Adipocyte (in vitro differentiated cells): Measurements from ENCODE around the gene TNFAIP2.
A peak's percentile ranks its signal among the peaks of the same experiment; 100 is the strongest.
"Not testable (repeated sequence)": the region's sequence is repeated elsewhere in the genome, so short reads cannot be mapped to it uniquely, and the experiment has no call there.

Source experiments
- DNase-seq: peaks from one replicate; pipeline ENCODE4 v3.0.0-alpha.2; 2015; ENCODE audit warnings: low read depth
- H3K27me3 ChIP-seq: replicated peaks from 2 replicates; pipeline ENCODE4 v1.7.0; 2013; ENCODE audit warnings: mild to moderate bottlenecking, low read length, moderate library complexity; ENCODE audit not compliant: control insufficient read depth, insufficient read depth
- H3K36me3 ChIP-seq: 2 replicates; pipeline ENCODE4 v1.7.0; 2013; ENCODE audit warnings: low read length, mild to moderate bottlenecking, moderate library complexity; ENCODE audit not compliant: control insufficient read depth, insufficient read depth, severe bottlenecking
- H3K4me1 ChIP-seq: 2 replicates; pipeline ENCODE4 v1.7.0; 2013; ENCODE audit warnings: mild to moderate bottlenecking, low read length, moderate library complexity; ENCODE audit not compliant: control insufficient read depth, insufficient read depth
- H3K4me3 ChIP-seq: 2 replicates; pipeline ENCODE4 v1.7.0; 2013; ENCODE audit warnings: mild to moderate bottlenecking, low read length, moderate library complexity
- H3K9ac ChIP-seq: 2 replicates; pipeline ENCODE4 v1.7.0; 2013; ENCODE audit warnings: mild to moderate bottlenecking, low read length, moderate library complexity
- H3K9me3 ChIP-seq: 2 replicates; pipeline ENCODE4 v1.7.0; 2013; ENCODE audit warnings: mild to moderate bottlenecking, low read length, moderate library complexity; ENCODE audit not compliant: control insufficient read depth

TNFAIP2 gene

GRCh38 chr14:103157969-103158368 lies 34.7 kb downstream of the TNFAIP2 start:
- Histone ChIP-seq H3K36me3 (no peaks in the 10 kb centered on the region), H3K4me1 (peaks cover 25% of the 10 kb centered on the region), H3K4me3 (no peak overlapping the region), H3K9ac (no peak overlapping the region), H3K9me3 (no peaks in the 10 kb centered on the region), H3K27me3 (no peaks in the 10 kb centered on the region)
- DNase-seq = no peak

DNA sequence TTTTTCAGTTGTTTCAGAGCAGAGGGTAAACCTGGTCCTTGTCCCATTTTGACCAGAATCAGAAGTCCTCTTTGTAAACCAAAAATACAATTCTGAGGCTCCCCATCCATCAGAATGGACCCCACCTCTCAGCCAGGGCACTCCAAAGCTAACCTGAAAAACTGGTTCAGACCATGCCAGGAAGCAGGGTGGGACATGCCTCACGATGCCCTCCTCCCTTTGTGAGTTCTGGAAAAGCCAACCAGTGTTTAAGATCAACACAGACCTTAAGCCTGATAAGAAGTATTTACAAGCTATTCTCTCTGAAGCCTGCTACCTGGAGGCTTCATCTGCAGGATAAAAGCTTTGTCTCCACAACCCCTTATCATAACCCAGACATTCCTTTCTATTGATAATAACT lies 35.4 kb downstream of the TNFAIP2 start:
- Histone ChIP-seq H3K36me3 (no peaks in the 10 kb centered on the region), H3K4me1 (peaks cover 25% of the 10 kb centered on the region), H3K9me3 (no peaks in the 10 kb centered on the region), H3K4me3 (no peak overlapping the region), H3K9ac (no peak overlapping the region), H3K27me3 (no peaks in the 10 kb centered on the region)
- DNase-seq = no peak

- Histone ChIP-seq H3K36me3 (no peaks in the 10 kb centered on the region), H3K9me3 (no peaks in the 10 kb centered on the region), H3K4me1 (peaks cover 15% of the 10 kb centered on the region), H3K9ac (no peak overlapping the region), H3K4me3 (no peak overlapping the region), H3K27me3 (peaks cover 7% of the 10 kb centered on the region)
- DNase-seq = no peak
Measured at GRCh38 chr14:103160321-103161053, 37.2 kb downstream of the TNFAIP2 start.

DNA sequence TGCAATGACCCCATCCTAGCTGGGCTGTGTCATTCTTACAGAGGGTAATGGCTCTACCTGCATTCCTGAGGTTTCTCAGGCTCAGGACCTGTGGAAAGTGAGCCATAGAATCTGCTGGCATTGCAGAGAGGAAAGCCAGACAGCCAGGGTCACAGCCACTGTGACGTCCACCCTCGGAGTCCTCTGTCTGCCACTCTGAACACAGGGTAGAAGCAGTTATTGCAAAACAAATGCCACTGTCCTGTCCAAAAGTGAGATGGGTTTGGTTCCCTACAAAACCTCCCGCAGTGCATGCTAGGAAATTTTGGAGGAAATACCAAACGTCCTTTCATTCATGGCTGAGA lies 37.8 kb downstream of the TNFAIP2 start:
- Histone ChIP-seq H3K9me3 (no peaks in the 10 kb centered on the region), H3K4me1 (peaks cover 11% of the 10 kb centered on the region), H3K36me3 (no peaks in the 10 kb centered on the region), H3K9ac (no peak overlapping the region), H3K27me3 (peaks cover 12% of the 10 kb centered on the region), H3K4me3 (no peak overlapping the region)
- peak; percentile 11 for DNase-seq

DNA sequence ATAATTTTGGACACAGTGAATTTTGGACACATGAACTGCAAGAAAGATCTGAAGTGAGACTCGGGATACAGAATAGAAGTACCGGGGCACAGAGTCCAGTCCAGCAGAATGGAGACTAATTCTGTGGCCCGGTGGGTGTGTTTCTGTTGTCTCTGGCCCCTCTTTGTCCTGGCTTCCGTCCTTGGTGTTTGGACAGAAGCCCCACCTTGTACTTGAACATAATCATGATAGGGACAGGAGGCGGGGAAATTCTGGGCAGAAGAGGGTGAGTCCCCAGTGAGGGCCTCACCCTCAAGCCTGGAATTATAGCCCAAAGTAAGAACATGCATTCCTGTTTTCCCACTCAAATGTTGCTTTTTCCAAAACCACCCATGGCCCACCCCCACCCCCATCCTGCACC lies 39.9 kb downstream of the TNFAIP2 start:
- no peak for DNase-seq
- H3K9ac ChIP-seq = no peak overlapping the region
- peaks cover 18% of the 10 kb centered on the region for H3K27me3 ChIP-seq
- H3K4me1 ChIP-seq = peaks cover 11% of the 10 kb centered on the region
- H3K9me3 ChIP-seq = no peaks in the 10 kb centered on the region
- H3K4me3 ChIP-seq = no peak overlapping the region
- H3K36me3 ChIP-seq = no peaks in the 10 kb centered on the region

GRCh38 chr14:103164006-103164405 lies 40.7 kb downstream of the TNFAIP2 start:
- DNase-seq = no peak
- Histone ChIP-seq H3K9ac (no peak overlapping the region), H3K27me3 (peaks cover 18% of the 10 kb centered on the region), H3K4me1 (peaks cover 11% of the 10 kb centered on the region), H3K36me3 (no peaks in the 10 kb centered on the region), H3K9me3 (peaks cover 2% of the 10 kb centered on the region), H3K4me3 (no peak overlapping the region)

- Histone ChIP-seq H3K9ac (no peak overlapping the region), H3K9me3 (peaks cover 9% of the 10 kb centered on the region), H3K4me1 (peaks cover 11% of the 10 kb centered on the region), H3K36me3 (no peaks in the 10 kb centered on the region), H3K27me3 (peaks cover 18% of the 10 kb centered on the region), H3K4me3 (no peak overlapping the region)
- DNase-seq = no peak
Measured at GRCh38 chr14:103164779-103165178, 41.5 kb downstream of the TNFAIP2 start.

- Histone ChIP-seq H3K9ac (no peak overlapping the region), H3K4me1 (peaks cover 11% of the 10 kb centered on the region), H3K4me3 (no peak overlapping the region), H3K36me3 (no peaks in the 10 kb centered on the region), H3K9me3 (peaks cover 14% of the 10 kb centered on the region), H3K27me3 (peaks cover 18% of the 10 kb centered on the region)
- no peak for DNase-seq
Measured at GRCh38 chr14:103165323-103165722, 42.1 kb downstream of the TNFAIP2 start.

DNA sequence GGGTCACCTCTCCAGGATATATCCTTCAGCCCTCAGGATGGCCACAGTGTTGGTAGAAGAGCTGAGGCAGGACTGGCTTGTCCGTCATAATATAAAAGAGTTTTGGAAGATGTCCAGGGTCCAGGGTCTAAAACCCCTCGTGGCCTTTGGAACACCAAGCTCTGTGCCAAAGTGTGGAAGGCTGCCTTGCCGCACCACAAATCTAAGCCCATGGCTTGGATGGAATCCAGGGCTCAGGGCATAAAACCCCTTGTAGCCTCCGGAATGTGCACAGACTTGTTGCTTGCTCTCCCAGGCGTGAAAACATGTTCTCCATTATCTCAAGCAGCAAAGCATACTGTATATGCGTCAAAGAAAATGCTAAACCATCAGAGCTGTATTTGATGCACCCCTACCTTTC lies 46.7 kb downstream of the TNFAIP2 start:
- Histone ChIP-seq H3K27me3 (peaks cover 17% of the 10 kb centered on the region), H3K9ac (no peak overlapping the region), H3K4me1 (no peaks in the 10 kb centered on the region), H3K36me3 (no peaks in the 10 kb centered on the region), H3K9me3 (peaks cover 37% of the 10 kb centered on the region), H3K4me3 (no peak overlapping the region)
- no peak for DNase-seq

GRCh38 chr14:103171206-103171605 lies 47.9 kb downstream of the TNFAIP2 start:
- H3K4me3 ChIP-seq, H3K4me1 ChIP-seq, DNase-seq, H3K27me3 ChIP-seq, H3K36me3 ChIP-seq, H3K9ac ChIP-seq: not testable (repeated sequence)
- peaks cover 37% of the 10 kb centered on the region for H3K9me3 ChIP-seq

DNA sequence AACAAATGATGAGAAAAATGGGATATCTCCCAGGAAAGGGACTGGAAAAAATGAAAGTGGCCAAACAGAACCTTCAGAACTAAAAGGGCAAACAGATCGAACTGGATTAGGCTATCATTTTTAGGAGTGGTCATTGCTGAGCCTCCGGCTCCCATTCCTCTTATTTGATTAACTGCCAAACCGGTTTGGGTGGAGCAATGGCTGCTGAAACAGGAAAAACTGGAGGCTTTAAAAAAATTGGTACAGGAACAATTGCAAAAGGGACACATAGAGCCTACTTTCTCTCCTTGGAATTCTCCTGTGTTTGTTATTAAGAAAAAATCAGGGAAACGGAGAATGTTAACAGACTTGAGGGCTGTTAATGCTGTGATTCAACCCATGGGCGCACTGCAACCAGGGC lies 49.7 kb downstream of the TNFAIP2 start:
- Histone ChIP-seq H3K36me3 (no peaks in the 10 kb centered on the region), H3K9me3 (peaks cover 37% of the 10 kb centered on the region), H3K9ac (no peak overlapping the region), H3K4me3 (no peak overlapping the region), H3K4me1 (no peaks in the 10 kb centered on the region), H3K27me3 (no peaks in the 10 kb centered on the region)
- no peak for DNase-seq

- not testable (repeated sequence) for H3K27me3 ChIP-seq, H3K36me3 ChIP-seq, H3K4me1 ChIP-seq, DNase-seq, H3K9ac ChIP-seq, H3K4me3 ChIP-seq
- peaks cover 34% of the 10 kb centered on the region for H3K9me3 ChIP-seq
Measured at GRCh38 chr14:103173887-103174286, 50.6 kb downstream of the TNFAIP2 start.
